T-cell (primary cell): ENCODE measurements around the gene DRD4. TPM values are rescaled to one million over a fixed set of nuclear protein-coding genes. Genes with fewer than 3 reads are reported as not detected.

Experiments used
- ATAC-seq, 4 experiments: fragments of 200-7000 bp in 3 of 4; fragments of 150-1000 bp in 1 of 4; cut with Tn5 transposase; replicated peaks in 1 of 4; 1 replicate in 3 of 4; 2 replicates in 1 of 4; pipeline ENCODE4 v1.10.0; 2021; ENCODE audit warnings: moderate library complexity in 3 of 4, mild to moderate bottlenecking in 2 of 4, moderate number of reproducible peaks in 1 of 4
- CTCF ChIA-PET, 2 donors: fragments of 300-600 bp; sonication (Branson Sonifier 250); formaldehyde crosslinking; loops; one replicate each; lab custom pipeline; 2022; ENCODE audit warnings: antibody characterized with exemption in 2 of 2; lab: Charles Lee
- POLR2A ChIA-PET, 2 donors: fragments of 300-600 bp; sonication (Branson Sonifier 250); formaldehyde crosslinking; loops; one replicate each; lab custom pipeline; 2022; ENCODE audit warnings: antibody characterized with exemption in 2 of 2; lab: Charles Lee
- DNase-seq, 35 experiments: peaks; one replicate each; pipeline versions ENCODE4 v3.0.0 to v3.0.0-alpha.2; 2013 to 2023
- H3K27ac ChIP-seq: one replicate; pipeline ENCODE4 v1.5.1; 2013; ENCODE audit warnings: low read length
- H3K27me3 ChIP-seq, 2 experiments: replicated peaks in 1 of 2; 1 replicate in 1 of 2; 2 replicates in 1 of 2; pipeline versions ENCODE4 v1.6.1 to v1.7.0; 2013; ENCODE audit warnings: low read length in 1 of 2, mixed read lengths in 1 of 2; ENCODE audit not compliant: control insufficient read depth in 2 of 2, insufficient read depth in 2 of 2; ENCODE audit errors: extremely low read depth in 1 of 2
- H3K36me3 ChIP-seq, 2 donors: 1 replicate in 1 of 2; 2 replicates in 1 of 2; pipeline versions ENCODE4 v1.6.1 to v1.7.0; 2013; ENCODE audit warnings: low read length in 1 of 2; ENCODE audit not compliant: control insufficient read depth in 2 of 2, insufficient read depth in 1 of 2; ENCODE audit errors: extremely low read depth in 1 of 2
- H3K4me1 ChIP-seq, 2 experiments: 1 replicate in 1 of 2; 2 replicates in 1 of 2; pipeline versions ENCODE4 v1.6.1 to v1.7.0; 2013; ENCODE audit warnings: low read length in 2 of 2, mixed read lengths in 1 of 2; ENCODE audit not compliant: insufficient read depth in 2 of 2, control insufficient read depth in 1 of 2; ENCODE audit errors: extremely low read depth in 1 of 2
- H3K4me3 ChIP-seq, 2 donors: 1 replicate in 1 of 2; 2 replicates in 1 of 2; pipeline versions ENCODE4 v1.5.1 to v1.7.0; 2013; ENCODE audit warnings: mild to moderate bottlenecking in 2 of 2, low read length in 1 of 2, moderate library complexity in 1 of 2; ENCODE audit not compliant: control insufficient read depth in 1 of 2; ENCODE audit errors: extremely low read depth in 1 of 2
- H3K9me3 ChIP-seq: 2 replicates; pipeline ENCODE4 v1.7.0; 2013
- H3K27ac Mint-ChIP-seq, 2 donors: one replicate each; pipeline ENCODE4 v1.8.0; 2020 to 2021; ENCODE audit warnings: mild to moderate bottlenecking in 2 of 2, mixed read lengths in 2 of 2
- H3K27me3 Mint-ChIP-seq, 2 donors: one replicate each; pipeline ENCODE4 v1.8.0; 2021 to 2022; ENCODE audit warnings: mixed read lengths in 2 of 2
- H3K36me3 Mint-ChIP-seq: one replicate; pipeline ENCODE4 v1.8.0; 2021; ENCODE audit warnings: mixed read lengths
- H3K4me1 Mint-ChIP-seq, 3 donors: one replicate each; pipeline ENCODE4 v1.8.0; 2020 to 2022; ENCODE audit warnings: mixed read lengths in 3 of 3, mild to moderate bottlenecking in 1 of 3
- H3K4me3 Mint-ChIP-seq, 3 donors: one replicate each; pipeline ENCODE4 v1.8.0; 2020 to 2022; ENCODE audit warnings: mild to moderate bottlenecking in 3 of 3, mixed read lengths in 3 of 3, moderate library complexity in 3 of 3
- H3K9me3 Mint-ChIP-seq, 3 donors: one replicate each; pipeline ENCODE4 v1.8.0; 2020 to 2022; ENCODE audit warnings: mixed read lengths in 3 of 3
- WGBS: methylation state at CpG from one replicate; pipeline ENCODE4 v1.1.5; 2013; ENCODE audit warnings: missing lambda C conversion rate; ENCODE audit not compliant: insufficient coverage; 5-methylcytosine and 5-hydroxymethylcytosine counted together
- total RNA-seq, 35 experiments: library from RNA in 6 of 35; stranded (reverse) in 6 of 35; fragments of 120-200 nt in 1 of 35; gene quantifications; one replicate each; pipeline versions ENCODE4 v1.2.1 to v1.2.4 and lab custom pipeline; 2013 to 2026

DRD4 gene
- total RNA-seq, 5 donors from 2014 or later (not counting 1 experiment from before 2014, with no cell fraction given): 0.49 to 1.3 (median 0.98) TPM

DNA sequence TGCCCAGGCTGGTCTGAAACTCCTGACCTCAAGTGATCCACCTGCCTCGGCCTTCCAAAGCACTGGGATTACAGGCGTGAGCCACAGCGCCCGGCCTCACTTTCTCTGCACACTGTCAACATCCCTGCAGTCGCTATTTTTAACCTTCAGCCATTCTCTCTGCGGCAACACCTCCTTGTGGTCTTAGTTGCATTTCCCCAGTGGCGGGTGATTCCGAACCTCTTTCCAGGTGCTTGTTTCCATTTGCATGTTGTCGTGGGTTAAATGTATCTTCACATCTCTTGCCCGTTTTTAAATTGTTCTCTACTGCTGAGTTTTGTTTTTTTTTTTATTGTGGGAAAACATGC is 7.9 kb upstream of the DRD4 start:
- no peaks in the 10 kb centered on the region for H3K36me3 ChIP-seq
- peaks cover 17 to 35% of the 10 kb centered on the region in 2 donors for H3K27me3 Mint-ChIP-seq
- H3K36me3 Mint-ChIP-seq: no peaks in the 10 kb centered on the region
- H3K4me3 ChIP-seq: peak overlapping the region in 1 of 2 donors; percentile 32
- H3K27ac ChIP-seq: no peak overlapping the region
- H3K9me3 ChIP-seq: no peaks in the 10 kb centered on the region
- CTCF ChIA-PET: interaction anchor here in 1 of 2 donors (0.6 kb wide), 1 partner anchor 27 kb away, joined by 5 read pairs; no protein-coding TSS in a partner anchor
- H3K4me1 Mint-ChIP-seq: peaks cover 19 to 21% (median 20%) of the 10 kb centered on the region in 3 donors
- DNase-seq (peak in 1 of 35 experiments; percentile 47), ATAC-seq (peak; percentile 53 to 67 (median 62))
- H3K27ac Mint-ChIP-seq: peak overlapping the region in 1 of 2 donors; percentile 25
- H3K4me3 Mint-ChIP-seq: peak overlapping the region; percentile 13 to 71 (median 25)
- 10% methylated on average over 4 of the region's 10 CpGs for WGBS
- H3K27me3 ChIP-seq: peaks cover 0 to 55% of the 10 kb centered on the region in 2 experiments
- H3K9me3 Mint-ChIP-seq: no peaks in the 10 kb centered on the region
- peaks cover 6 to 20% of the 10 kb centered on the region in 2 experiments for H3K4me1 ChIP-seq
- POLR2A ChIA-PET: no interaction called here

DNA sequence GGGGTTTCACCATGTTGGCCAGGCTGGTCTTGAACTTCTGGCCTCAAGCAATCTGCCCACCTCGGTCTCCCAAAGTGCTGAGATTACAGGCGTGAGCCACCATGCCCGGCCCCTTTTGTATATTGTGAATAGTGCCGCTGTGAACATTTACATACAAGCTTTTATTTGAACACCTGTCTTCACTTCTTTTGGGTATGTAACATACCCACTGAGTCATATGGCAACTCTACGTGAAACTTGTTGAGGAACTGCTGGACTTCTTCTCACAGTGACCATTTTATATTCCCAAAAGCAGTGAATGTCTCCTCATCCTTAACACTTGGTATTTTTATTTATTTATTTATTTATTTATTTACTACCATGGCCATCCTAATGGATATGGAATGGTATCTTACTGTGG is 6.2 kb upstream of the DRD4 start:
- H3K4me3 ChIP-seq: no peak overlapping the region
- Mint-ChIP-seq H3K4me1 (peaks cover 19 to 21% (median 20%) of the 10 kb centered on the region in 3 donors), H3K4me3 (no peak overlapping the region), H3K27ac (no peak overlapping the region), H3K36me3 (no peaks in the 10 kb centered on the region), H3K9me3 (no peaks in the 10 kb centered on the region), H3K27me3 (peaks cover 18 to 35% of the 10 kb centered on the region in 2 donors)
- H3K27me3 ChIP-seq: peaks cover 0 to 50% of the 10 kb centered on the region in 2 experiments
- peaks cover 6 to 20% of the 10 kb centered on the region in 2 experiments for H3K4me1 ChIP-seq
- ATAC-seq (no peak), DNase-seq (no peak)
- no peaks in the 10 kb centered on the region for H3K36me3 ChIP-seq
- CTCF ChIA-PET: no interaction called here
- POLR2A ChIA-PET: no interaction called here
- H3K9me3 ChIP-seq: no peaks in the 10 kb centered on the region
- no peak overlapping the region for H3K27ac ChIP-seq
- no CpG with 5 or more reads among the region's 5 CpGs for WGBS

- peak overlapping the region in 1 of 3 donors; percentile 46 for H3K4me3 Mint-ChIP-seq
- 92% methylated on average over 21 of the region's 22 CpGs for WGBS
- DNase-seq (no peak), ATAC-seq (no peak)
- peaks cover 14 to 37% of the 10 kb centered on the region in 2 donors for H3K27me3 Mint-ChIP-seq
- Histone ChIP-seq H3K27me3 (peaks cover 0 to 54% of the 10 kb centered on the region in 2 experiments), H3K27ac (no peak overlapping the region), H3K36me3 (no peaks in the 10 kb centered on the region), H3K9me3 (no peaks in the 10 kb centered on the region), H3K4me3 (no peak overlapping the region), H3K4me1 (peaks cover 0 to 31% of the 10 kb centered on the region in 2 experiments)
- ChIA-PET POLR2A (no interaction called here), CTCF (no interaction called here)
- H3K9me3 Mint-ChIP-seq: no peaks in the 10 kb centered on the region
- H3K36me3 Mint-ChIP-seq: no peaks in the 10 kb centered on the region
- peaks cover 12 to 15% (median 15%) of the 10 kb centered on the region in 3 donors for H3K4me1 Mint-ChIP-seq
- H3K27ac Mint-ChIP-seq: no peak overlapping the region
Observed at GRCh38 chr11:635945-636510, 1.0 kb upstream of the DRD4 start.

DNA sequence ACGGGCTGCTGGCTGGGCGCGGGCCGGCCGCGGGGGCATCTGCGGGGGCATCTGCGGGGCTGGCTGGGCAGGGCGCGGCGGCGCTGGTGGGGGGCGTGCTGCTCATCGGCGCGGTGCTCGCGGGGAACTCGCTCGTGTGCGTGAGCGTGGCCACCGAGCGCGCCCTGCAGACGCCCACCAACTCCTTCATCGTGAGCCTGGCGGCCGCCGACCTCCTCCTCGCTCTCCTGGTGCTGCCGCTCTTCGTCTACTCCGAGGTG is 194 bp downstream of the DRD4 start:
- Mint-ChIP-seq H3K4me1 (peaks cover 12 to 19% (median 15%) of the 10 kb centered on the region in 3 donors), H3K4me3 (peak overlapping the region in 2 of 3 donors; percentile 36 to 66), H3K36me3 (no peaks in the 10 kb centered on the region), H3K27ac (no peak overlapping the region), H3K27me3 (peaks cover 14 to 37% of the 10 kb centered on the region in 2 donors), H3K9me3 (no peaks in the 10 kb centered on the region)
- Histone ChIP-seq H3K4me1 (peaks cover 0 to 31% of the 10 kb centered on the region in 2 experiments), H3K4me3 (peak overlapping the region in 1 of 2 donors; percentile 15), H3K9me3 (no peaks in the 10 kb centered on the region), H3K27me3 (peaks cover 0 to 55% of the 10 kb centered on the region in 2 experiments), H3K36me3 (no peaks in the 10 kb centered on the region), H3K27ac (no peak overlapping the region)
- POLR2A ChIA-PET: no interaction called here
- peak in 3 of 4 experiments; percentile 6 to 21 (median 12) for ATAC-seq
- no peak for DNase-seq
- CTCF ChIA-PET: no interaction called here
- 6% methylated on average over 34 of the region's 34 CpGs for WGBS

DNA sequence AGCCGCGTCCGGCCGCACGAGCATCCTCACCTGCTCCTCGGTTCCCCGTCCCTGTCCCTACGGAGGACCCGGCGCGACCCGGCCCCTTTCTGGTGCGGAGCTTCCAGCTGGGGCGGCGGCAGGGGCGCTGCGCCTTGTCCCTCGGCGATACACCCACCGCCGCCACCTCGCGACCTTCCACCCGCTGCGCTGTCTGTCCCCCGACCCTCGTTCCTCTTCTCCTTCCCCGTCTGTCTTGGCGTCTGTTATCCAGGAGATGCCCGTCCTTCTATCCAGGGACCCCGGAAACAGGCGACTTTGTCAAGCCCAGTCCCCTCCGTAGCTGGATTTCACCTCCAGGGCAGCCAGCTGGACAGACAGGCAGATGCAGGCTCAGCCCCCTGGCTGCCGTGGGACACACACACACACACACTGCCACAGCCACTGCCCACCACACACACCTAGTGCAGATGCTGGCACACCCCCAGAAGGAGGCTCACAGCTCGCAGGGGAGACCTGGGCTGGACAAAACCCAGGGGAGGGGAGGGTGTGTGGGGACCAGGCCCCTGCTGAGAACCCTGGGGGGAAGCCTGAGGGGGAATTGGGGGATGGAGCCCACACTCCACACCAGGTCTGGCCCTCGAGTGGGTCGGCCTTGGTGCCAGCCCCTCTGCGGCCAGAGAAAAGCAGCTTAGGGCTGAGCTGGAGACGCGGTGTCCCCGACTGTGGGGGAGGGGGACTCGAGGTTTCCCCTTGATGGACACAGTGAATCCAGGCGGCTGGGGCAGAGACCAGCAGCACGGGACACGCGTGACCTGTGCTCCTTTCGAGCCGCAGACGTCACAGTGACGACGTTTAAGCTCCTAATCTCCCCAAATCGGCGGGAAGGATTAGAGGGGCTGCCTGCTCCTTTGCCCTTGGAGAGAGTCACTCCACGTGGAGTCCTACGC is 788 bp downstream of the DRD4 start:
- Mint-ChIP-seq H3K4me1 (peaks cover 15 to 19% (median 18%) of the 10 kb centered on the region in 3 donors), H3K27me3 (peaks cover 14 to 37% of the 10 kb centered on the region in 2 donors), H3K36me3 (no peaks in the 10 kb centered on the region), H3K9me3 (no peaks in the 10 kb centered on the region), H3K4me3 (peak overlapping the region in 2 of 3 donors; percentile 36 to 75), H3K27ac (no peak overlapping the region)
- ATAC-seq (no peak), DNase-seq (no peak)
- peaks cover 0 to 35% of the 10 kb centered on the region in 2 experiments for H3K4me1 ChIP-seq
- H3K27me3 ChIP-seq: peaks cover 0 to 55% of the 10 kb centered on the region in 2 experiments
- no peak overlapping the region for H3K27ac ChIP-seq
- no peaks in the 10 kb centered on the region for H3K9me3 ChIP-seq
- peak overlapping the region in 1 of 2 donors; percentile 15 for H3K4me3 ChIP-seq
- H3K36me3 ChIP-seq: no peaks in the 10 kb centered on the region
- ChIA-PET POLR2A (no interaction called here), CTCF (interaction anchor here in 1 of 2 donors (0.5 kb wide), 1 partner anchor 84 kb away, joined by 5 read pairs; no protein-coding TSS in a partner anchor)
- 34% methylated on average over 47 of the region's 55 CpGs for WGBS

DNA sequence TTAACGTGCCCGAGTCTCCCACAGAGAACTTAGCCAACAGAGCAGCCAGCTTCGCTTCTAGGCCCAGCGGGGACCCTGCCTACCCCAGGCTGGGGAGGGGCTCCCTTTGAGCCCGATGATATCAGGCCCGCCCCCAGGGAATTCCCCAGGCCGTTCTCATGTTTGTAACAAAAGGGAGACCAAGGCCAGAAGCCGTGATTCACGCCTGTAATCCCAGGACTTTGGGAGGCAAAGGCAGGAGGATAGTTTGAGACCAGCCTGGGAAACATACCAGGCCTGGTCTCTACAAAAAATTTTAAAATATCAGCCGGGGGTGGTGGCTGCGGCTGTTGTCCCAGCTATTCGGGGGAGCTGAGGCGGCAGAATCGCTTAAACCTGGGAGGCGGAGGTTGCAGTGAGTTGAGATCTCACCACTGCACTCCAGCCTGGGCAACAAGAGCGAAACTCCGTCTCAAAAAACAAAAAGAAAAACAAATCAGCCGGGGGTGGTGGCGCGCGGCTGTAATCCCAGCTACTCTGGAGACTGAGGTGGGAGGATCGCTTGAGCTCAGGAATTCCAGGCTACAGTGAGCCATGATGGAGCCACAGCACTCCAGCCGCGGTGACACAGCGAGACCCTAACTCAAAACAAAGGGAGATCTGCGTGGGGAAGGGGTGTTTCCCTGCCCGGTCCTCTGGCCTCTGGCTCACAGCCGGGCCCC is 1.7 kb downstream of the DRD4 start:
- H3K4me3 Mint-ChIP-seq: peak overlapping the region; percentile 9 to 75 (median 13)
- no peaks in the 10 kb centered on the region for H3K9me3 Mint-ChIP-seq
- H3K4me1 ChIP-seq: peaks cover 0 to 35% of the 10 kb centered on the region in 2 experiments
- ChIA-PET CTCF (interaction anchor here in 1 of 2 donors (0.5 kb wide), 1 partner anchor 83 kb away, joined by 5 read pairs; no protein-coding TSS in a partner anchor), POLR2A (no interaction called here)
- H3K27me3 Mint-ChIP-seq: peaks cover 14 to 35% of the 10 kb centered on the region in 2 donors
- peaks cover 2 to 4% of the 10 kb centered on the region in 2 donors for H3K36me3 ChIP-seq
- no peak overlapping the region for H3K27ac Mint-ChIP-seq
- H3K9me3 ChIP-seq: no peaks in the 10 kb centered on the region
- DNase-seq: no peak
- WGBS: 78% methylated on average over 17 of the region's 28 CpGs
- H3K27me3 ChIP-seq: peaks cover 0 to 55% of the 10 kb centered on the region in 2 experiments
- H3K4me1 Mint-ChIP-seq: peaks cover 15 to 19% (median 19%) of the 10 kb centered on the region in 3 donors
- ATAC-seq: no peak
- H3K36me3 Mint-ChIP-seq: no peaks in the 10 kb centered on the region
- H3K27ac ChIP-seq: no peak overlapping the region
- H3K4me3 ChIP-seq: no peak overlapping the region
